ENCODE measurements around the gene COG5.

DNA sequence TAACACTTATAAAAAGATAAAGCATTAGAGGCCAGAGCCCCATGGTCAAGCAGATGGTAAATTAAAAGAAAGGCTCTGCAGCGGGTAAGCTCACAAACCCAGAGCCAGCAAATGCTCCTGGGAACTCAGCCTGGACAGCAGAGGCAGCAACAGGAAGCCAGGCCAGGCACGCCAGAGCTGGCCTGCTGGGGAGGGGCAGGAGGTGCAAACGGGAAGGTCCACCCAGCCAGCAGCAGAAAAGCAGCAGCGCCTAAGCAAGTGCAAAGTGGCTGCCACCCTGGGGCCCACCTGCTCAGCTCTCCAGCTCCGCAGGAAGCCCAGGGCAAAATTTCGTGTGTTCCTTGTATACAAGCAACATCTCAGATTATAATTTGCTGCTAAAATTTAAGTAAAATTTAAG is 176.6 kb downstream of the COG5 start:
- TF ChIP-seq PAX8 (IDR thresholded peaks at IDR 0.05) (no peak), NFYB (IDR thresholded peaks at IDR 0.05; ENCODE audit: insufficient read depth, low read depth, low read length) (no peak), MAX (IDR thresholded peaks at IDR 0.05; ENCODE audit: low read depth, low read length) (no peak), ZNF592 (IDR thresholded peaks at IDR 0.05) (no peak), SIN3A (IDR thresholded peaks at IDR 0.05; ENCODE audit: low read depth, low read length) (no peak), EP300 (IDR thresholded peaks at IDR 0.05; ENCODE audit: borderline replicate concordance in 1 of 2, control insufficient read depth in 1 of 2, low read depth in 2 of 2, low read length in 2 of 2) (no peak), CTCF (IDR thresholded peaks at IDR 0.05 in 2 of 3, conservative IDR thresholded peaks at IDR 0.05 in 1 of 3; ENCODE audit: control insufficient read depth in 2 of 3, extremely low read depth in 1 of 3, insufficient read depth in 1 of 3, low read depth in 3 of 3, low read length in 3 of 3) (no peak), YY1 (IDR thresholded peaks at IDR 0.05; ENCODE audit: low read depth, low read length) (no peak), CHD2 (IDR thresholded peaks at IDR 0.05; ENCODE audit: borderline replicate concordance, low read depth, low read length) (no peak), SRF (IDR thresholded peaks at IDR 0.05; ENCODE audit: low read depth in 2 of 2, low read length in 2 of 2) (no peak), E2F8 (IDR thresholded peaks at IDR 0.05; ENCODE audit: low read depth, partially characterized antibody) (no peak), JUNB (IDR thresholded peaks at IDR 0.05) (no peak), JUND (IDR thresholded peaks at IDR 0.05; ENCODE audit: low read depth, low read length) (no peak), STAT3 (IDR thresholded peaks at IDR 0.05; ENCODE audit: low read depth, low read length) (no peak)
